ENCODE measurements around the gene MAPK8IP2. TPM values are rescaled to one million over a fixed set of nuclear protein-coding genes. Genes with fewer than 3 reads are reported as not detected.

The MAPK8IP2 gene
- polyA plus RNA-seq, 2 of the 4 experiments (the other 2 are of a cell fraction): 0.76 to 3.0 TPM

DNA sequence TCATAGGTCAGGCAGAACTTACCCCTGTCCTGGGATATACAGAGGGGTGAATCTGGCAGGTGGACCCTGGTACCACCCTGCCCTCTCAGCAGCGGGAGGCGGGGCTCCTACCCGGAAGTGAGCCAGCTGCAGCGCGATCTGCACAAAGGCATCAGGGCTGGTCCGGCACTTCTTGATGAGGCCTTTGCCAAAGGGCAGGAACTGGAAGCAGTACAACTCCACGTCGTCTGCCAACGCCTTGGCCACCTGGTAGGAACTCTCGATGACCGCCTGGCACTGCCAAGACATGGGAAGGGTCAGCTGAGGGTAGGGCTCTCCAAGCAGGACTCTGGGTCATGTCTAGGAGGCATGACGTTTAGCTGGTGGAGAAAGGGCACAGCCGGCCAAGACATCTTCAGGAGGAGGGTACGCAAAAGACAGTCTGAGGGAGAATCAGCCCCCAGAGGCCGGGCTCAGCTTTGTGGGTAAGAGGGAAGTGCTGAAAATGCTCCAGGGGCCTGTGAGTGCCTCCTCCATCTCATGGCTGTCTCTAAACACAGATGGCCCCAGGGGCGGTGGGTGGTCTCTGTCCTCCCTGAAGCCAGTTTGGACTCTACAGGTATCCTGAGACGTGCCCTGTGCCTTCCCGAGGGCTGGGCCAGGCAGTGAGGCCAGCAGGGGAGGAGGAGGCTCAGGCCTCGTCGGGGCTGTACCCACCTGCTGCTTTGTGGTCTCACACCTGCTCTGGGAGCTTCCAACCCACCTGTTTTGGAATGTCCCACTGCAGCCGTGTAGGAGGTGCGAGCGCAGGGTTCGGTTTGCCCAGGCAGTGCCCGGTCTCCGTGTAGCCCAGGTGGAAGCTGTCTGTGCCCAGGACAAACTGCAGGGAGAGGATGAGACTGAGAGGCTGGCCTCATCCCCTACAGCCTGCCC, 29.1 kb upstream of the MAPK8IP2 start:
- TF ChIP-seq CBX2 (IDR thresholded peaks at IDR 0.05; ENCODE audit: borderline replicate concordance, low read depth) (no peak), JUNB (IDR thresholded peaks at IDR 0.05) (no peak), RCOR1 (IDR thresholded peaks at IDR 0.05; ENCODE audit: low read depth, low read length) (no peak), HOXA7 (CRISPR knock-in tag; IDR thresholded peaks at IDR 0.05) (no peak), EP300 (IDR thresholded peaks at IDR 0.05) (no peak), MAZ (IDR thresholded peaks at IDR 0.05; ENCODE audit: borderline replicate concordance, low read depth, low read length) (no peak), RAD21 (conservative IDR thresholded peaks at IDR 0.05 in 1 of 2, IDR thresholded peaks at IDR 0.05 in 1 of 2) (no peak), CHD2 (IDR thresholded peaks at IDR 0.05; ENCODE audit: low read length, partially characterized antibody) (no peak), ZFP36 (IDR thresholded peaks at IDR 0.05; ENCODE audit: borderline replicate concordance, partially characterized antibody) (no peak), CBX8 (IDR thresholded peaks at IDR 0.05) (no peak), HDAC2 (IDR thresholded peaks at IDR 0.05) (no peak), USF2 (IDR thresholded peaks at IDR 0.05) (no peak), ELK1 (IDR thresholded peaks at IDR 0.05; ENCODE audit: low read depth, low read length) (no peak), MYC (IDR thresholded peaks at IDR 0.05; ENCODE audit: borderline replicate concordance, low read length) (no peak), REST (IDR thresholded peaks at IDR 0.05) (no peak)
- TF ChIP-seq, protein P1, sequence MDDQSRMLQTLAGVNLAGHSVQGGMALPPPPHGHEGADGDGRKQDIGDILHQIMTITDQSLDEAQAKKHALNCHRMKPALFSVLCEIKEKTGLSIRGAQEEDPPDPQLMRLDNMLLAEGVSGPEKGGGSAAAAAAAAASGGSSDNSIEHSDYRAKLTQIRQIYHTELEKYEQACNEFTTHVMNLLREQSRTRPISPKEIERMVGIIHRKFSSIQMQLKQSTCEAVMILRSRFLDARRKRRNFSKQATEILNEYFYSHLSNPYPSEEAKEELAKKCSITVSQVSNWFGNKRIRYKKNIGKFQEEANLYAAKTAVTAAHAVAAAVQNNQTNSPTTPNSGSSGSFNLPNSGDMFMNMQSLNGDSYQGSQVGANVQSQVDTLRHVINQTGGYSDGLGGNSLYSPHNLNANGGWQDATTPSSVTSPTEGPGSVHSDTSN (IDR thresholded peaks at IDR 0.05): no peak
- WGBS (ENCODE audit: missing lambda C conversion rate): 93% methylated on average over 13 of the region's 26 CpGs
- H3K4me1 ChIP-seq: no peaks in the 10 kb centered on the region
- H3K4me2 ChIP-seq: no peak overlapping the region
- ChIA-PET POLR2A (no interaction called here), CTCF (interaction anchor here (1.3 to 1.6 kb wide), 3 partner anchors 9 to 46 kb away, joined by 4 to 6 read pairs (median 5); partner anchors contain the start of genes SCO2 and SYCE3)
- no peak overlapping the region for H3K27ac ChIP-seq
- ATAC-seq (no peak), FAIRE-seq (no peak), DNase-seq (ENCODE audit: low read depth in 1 of 2, low spot score in 1 of 2) (no peak)
- no peak overlapping the region for H3K4me3 ChIP-seq
- no peaks in the 10 kb centered on the region for H3K9me3 ChIP-seq

DNA sequence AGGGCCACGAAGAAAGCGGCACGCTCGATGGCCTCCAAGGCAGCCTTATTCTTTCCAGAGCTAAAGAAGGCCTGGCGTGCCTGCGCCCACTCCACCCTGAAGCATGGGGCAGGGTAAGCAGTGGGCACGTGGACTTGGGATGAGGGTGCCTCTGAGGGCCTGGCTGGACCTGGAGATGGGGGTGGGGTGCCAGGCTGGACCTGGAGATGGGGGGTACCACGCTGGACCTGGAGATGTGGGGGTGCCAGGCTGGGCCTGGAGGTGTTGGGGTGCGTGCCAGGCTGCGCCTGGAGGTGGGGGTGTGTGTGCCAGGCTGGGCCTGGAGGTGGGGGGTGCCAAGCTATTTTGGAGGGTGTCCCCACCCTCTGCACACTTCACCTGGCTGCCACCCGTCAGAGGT, 27.6 kb upstream of the MAPK8IP2 start:
- no peak for DNase-seq (ENCODE audit: low read depth in 1 of 2, low spot score in 1 of 2)
- 90% methylated on average over 4 of the region's 11 CpGs for WGBS (ENCODE audit: missing lambda C conversion rate)
- no peak overlapping the region for H3K4me3 ChIP-seq
- H3K27ac ChIP-seq: no peak overlapping the region
- no peak for FAIRE-seq
- CTCF ChIA-PET: interaction anchor here (1.1 to 6.7 kb wide), 4 partner anchors 8 to 48 kb away, joined by 3 to 53 read pairs (median 6); partner anchors contain the start of genes SCO2 and SYCE3
- H3K9me3 ChIP-seq: no peaks in the 10 kb centered on the region
- no peak overlapping the region for H3K4me2 ChIP-seq
- POLR2A ChIA-PET: no interaction called here
- no peak for TF ChIP-seq HOXB5 (CRISPR knock-in tag; IDR thresholded peaks at IDR 0.05)
- TF ChIP-seq RNF2 (IDR thresholded peaks at IDR 0.05; ENCODE audit: borderline replicate concordance, low read depth): no peak
- TF ChIP-seq POLR2AphosphoS2 (conservative IDR thresholded peaks at IDR 0.05; ENCODE audit: low read length): no peak
- TF ChIP-seq SMC3 (IDR thresholded peaks at IDR 0.05): no peak
- no peak for TF ChIP-seq FOSL2 (IDR thresholded peaks at IDR 0.05)
- no peak for TF ChIP-seq FOSL2 (CRISPR knock-in tag; IDR thresholded peaks at IDR 0.05)
- no peak for TF ChIP-seq MAFK (IDR thresholded peaks at IDR 0.05; ENCODE audit: partially characterized antibody)
- no peak for TF ChIP-seq CEBPB (IDR thresholded peaks at IDR 0.05)
- no peak for TF ChIP-seq ZSCAN20 (CRISPR knock-in tag; IDR thresholded peaks at IDR 0.05)
- TF ChIP-seq HOXA7 (CRISPR knock-in tag; IDR thresholded peaks at IDR 0.05): no peak
- no peak for TF ChIP-seq FOXS1 (CRISPR knock-in tag; IDR thresholded peaks at IDR 0.05)
- TF ChIP-seq RCOR1 (IDR thresholded peaks at IDR 0.05; ENCODE audit: low read depth, low read length): no peak
- TF ChIP-seq EHMT2 (IDR thresholded peaks at IDR 0.05; ENCODE audit: low read depth): no peak
- TF ChIP-seq TP53 (CRISPR knock-in tag; IDR thresholded peaks at IDR 0.05): no peak
- TF ChIP-seq EP300 (IDR thresholded peaks at IDR 0.05): no peak
- no peak for TF ChIP-seq ELK1 (IDR thresholded peaks at IDR 0.05; ENCODE audit: low read depth, low read length)
- no peak for ATAC-seq
- no peaks in the 10 kb centered on the region for H3K4me1 ChIP-seq
